LNCAP (cell line): ENCODE results near the gene TOM1.

Experiments
- CTCF ChIP-seq: fragments of 450-650 bp; IDR thresholded peaks from 2 replicates; pipeline ENCODE4 v1.5.1; 2017; ENCODE audit warnings: mild to moderate bottlenecking

Gene TOM1

GRCh38 chr22:35315141-35315854 lies 15.6 kb downstream of the TOM1 start:
- TF ChIP-seq CTCF = no peak

- TF ChIP-seq CTCF = no peak
Measured at GRCh38 chr22:35315855-35316745, 16.4 kb downstream of the TOM1 start.

- no peak for TF ChIP-seq CTCF
Measured at GRCh38 chr22:35316751-35317150, 17.1 kb downstream of the TOM1 start.

GRCh38 chr22:35317680-35318290 lies 18.1 kb downstream of the TOM1 start:
- TF ChIP-seq CTCF = no peak

- no peak for TF ChIP-seq CTCF
Measured at GRCh38 chr22:35318346-35319215, 18.9 kb downstream of the TOM1 start.

GRCh38 chr22:35319244-35319985 lies 19.7 kb downstream of the TOM1 start:
- TF ChIP-seq CTCF = no peak
